Measurements from ENCODE around the gene DCC.

DNA sequence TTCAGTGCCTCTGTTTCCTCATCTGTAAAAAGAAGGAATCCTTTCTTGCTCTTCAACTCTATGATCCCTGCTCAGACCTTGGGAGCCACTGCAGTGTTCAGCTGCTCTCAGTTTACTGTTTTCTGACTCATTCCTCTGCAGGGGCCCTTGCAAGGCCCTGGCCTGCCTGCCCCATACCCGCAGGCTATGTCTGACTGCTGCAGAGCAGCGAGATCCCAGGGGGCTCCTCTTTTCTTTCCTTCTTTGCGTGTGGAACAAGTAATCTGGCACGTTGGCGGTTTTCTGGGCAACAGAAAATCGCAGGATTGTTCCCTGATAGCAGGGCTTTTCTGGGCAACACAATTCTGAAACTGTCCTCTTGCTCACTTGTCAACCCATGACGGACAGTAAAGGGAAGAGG is 376.0 kb downstream of the DCC start:
- TF ChIP-seq CREB1 (CRISPR knock-in tag; IDR thresholded peaks at IDR 0.05; ENCODE audit: low read depth) (no peak), EZH2 (IDR thresholded peaks at IDR 0.05; ENCODE audit: low read depth, unreplicated experiment) (no peak), POLR2AphosphoS5 (IDR thresholded peaks at IDR 0.05; ENCODE audit: low read depth) (no peak), EZH2phosphoT487 (IDR thresholded peaks at IDR 0.05; ENCODE audit: unreplicated experiment) (no peak), JUNB (IDR thresholded peaks at IDR 0.05; ENCODE audit: unreplicated experiment) (no peak), ZNF114 (CRISPR knock-in tag; IDR thresholded peaks at IDR 0.05) (no peak), NANOG (IDR thresholded peaks at IDR 0.05; ENCODE audit: borderline replicate concordance) (no peak), STAT1 (IDR thresholded peaks at IDR 0.05; ENCODE audit: unreplicated experiment) (no peak), ZNF331 (CRISPR knock-in tag; IDR thresholded peaks at IDR 0.05; ENCODE audit: low read depth) (no peak)
- TF ChIP-seq, protein P1, sequence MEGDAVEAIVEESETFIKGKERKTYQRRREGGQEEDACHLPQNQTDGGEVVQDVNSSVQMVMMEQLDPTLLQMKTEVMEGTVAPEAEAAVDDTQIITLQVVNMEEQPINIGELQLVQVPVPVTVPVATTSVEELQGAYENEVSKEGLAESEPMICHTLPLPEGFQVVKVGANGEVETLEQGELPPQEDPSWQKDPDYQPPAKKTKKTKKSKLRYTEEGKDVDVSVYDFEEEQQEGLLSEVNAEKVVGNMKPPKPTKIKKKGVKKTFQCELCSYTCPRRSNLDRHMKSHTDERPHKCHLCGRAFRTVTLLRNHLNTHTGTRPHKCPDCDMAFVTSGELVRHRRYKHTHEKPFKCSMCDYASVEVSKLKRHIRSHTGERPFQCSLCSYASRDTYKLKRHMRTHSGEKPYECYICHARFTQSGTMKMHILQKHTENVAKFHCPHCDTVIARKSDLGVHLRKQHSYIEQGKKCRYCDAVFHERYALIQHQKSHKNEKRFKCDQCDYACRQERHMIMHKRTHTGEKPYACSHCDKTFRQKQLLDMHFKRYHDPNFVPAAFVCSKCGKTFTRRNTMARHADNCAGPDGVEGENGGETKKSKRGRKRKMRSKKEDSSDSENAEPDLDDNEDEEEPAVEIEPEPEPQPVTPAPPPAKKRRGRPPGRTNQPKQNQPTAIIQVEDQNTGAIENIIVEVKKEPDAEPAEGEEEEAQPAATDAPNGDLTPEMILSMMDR (conservative IDR thresholded peaks at IDR 0.05; ENCODE audit: low read depth in 2 of 2) = no peak
- TF ChIP-seq, protein P2, sequence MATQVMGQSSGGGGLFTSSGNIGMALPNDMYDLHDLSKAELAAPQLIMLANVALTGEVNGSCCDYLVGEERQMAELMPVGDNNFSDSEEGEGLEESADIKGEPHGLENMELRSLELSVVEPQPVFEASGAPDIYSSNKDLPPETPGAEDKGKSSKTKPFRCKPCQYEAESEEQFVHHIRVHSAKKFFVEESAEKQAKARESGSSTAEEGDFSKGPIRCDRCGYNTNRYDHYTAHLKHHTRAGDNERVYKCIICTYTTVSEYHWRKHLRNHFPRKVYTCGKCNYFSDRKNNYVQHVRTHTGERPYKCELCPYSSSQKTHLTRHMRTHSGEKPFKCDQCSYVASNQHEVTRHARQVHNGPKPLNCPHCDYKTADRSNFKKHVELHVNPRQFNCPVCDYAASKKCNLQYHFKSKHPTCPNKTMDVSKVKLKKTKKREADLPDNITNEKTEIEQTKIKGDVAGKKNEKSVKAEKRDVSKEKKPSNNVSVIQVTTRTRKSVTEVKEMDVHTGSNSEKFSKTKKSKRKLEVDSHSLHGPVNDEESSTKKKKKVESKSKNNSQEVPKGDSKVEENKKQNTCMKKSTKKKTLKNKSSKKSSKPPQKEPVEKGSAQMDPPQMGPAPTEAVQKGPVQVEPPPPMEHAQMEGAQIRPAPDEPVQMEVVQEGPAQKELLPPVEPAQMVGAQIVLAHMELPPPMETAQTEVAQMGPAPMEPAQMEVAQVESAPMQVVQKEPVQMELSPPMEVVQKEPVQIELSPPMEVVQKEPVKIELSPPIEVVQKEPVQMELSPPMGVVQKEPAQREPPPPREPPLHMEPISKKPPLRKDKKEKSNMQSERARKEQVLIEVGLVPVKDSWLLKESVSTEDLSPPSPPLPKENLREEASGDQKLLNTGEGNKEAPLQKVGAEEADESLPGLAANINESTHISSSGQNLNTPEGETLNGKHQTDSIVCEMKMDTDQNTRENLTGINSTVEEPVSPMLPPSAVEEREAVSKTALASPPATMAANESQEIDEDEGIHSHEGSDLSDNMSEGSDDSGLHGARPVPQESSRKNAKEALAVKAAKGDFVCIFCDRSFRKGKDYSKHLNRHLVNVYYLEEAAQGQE (IDR thresholded peaks at IDR 0.05; ENCODE audit: unreplicated experiment) = no peak
- TF ChIP-seq, protein P3, sequence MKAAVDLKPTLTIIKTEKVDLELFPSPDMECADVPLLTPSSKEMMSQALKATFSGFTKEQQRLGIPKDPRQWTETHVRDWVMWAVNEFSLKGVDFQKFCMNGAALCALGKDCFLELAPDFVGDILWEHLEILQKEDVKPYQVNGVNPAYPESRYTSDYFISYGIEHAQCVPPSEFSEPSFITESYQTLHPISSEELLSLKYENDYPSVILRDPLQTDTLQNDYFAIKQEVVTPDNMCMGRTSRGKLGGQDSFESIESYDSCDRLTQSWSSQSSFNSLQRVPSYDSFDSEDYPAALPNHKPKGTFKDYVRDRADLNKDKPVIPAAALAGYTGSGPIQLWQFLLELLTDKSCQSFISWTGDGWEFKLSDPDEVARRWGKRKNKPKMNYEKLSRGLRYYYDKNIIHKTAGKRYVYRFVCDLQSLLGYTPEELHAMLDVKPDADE (IDR thresholded peaks at IDR 0.05) = no peak
- TF ChIP-seq, protein P4, sequence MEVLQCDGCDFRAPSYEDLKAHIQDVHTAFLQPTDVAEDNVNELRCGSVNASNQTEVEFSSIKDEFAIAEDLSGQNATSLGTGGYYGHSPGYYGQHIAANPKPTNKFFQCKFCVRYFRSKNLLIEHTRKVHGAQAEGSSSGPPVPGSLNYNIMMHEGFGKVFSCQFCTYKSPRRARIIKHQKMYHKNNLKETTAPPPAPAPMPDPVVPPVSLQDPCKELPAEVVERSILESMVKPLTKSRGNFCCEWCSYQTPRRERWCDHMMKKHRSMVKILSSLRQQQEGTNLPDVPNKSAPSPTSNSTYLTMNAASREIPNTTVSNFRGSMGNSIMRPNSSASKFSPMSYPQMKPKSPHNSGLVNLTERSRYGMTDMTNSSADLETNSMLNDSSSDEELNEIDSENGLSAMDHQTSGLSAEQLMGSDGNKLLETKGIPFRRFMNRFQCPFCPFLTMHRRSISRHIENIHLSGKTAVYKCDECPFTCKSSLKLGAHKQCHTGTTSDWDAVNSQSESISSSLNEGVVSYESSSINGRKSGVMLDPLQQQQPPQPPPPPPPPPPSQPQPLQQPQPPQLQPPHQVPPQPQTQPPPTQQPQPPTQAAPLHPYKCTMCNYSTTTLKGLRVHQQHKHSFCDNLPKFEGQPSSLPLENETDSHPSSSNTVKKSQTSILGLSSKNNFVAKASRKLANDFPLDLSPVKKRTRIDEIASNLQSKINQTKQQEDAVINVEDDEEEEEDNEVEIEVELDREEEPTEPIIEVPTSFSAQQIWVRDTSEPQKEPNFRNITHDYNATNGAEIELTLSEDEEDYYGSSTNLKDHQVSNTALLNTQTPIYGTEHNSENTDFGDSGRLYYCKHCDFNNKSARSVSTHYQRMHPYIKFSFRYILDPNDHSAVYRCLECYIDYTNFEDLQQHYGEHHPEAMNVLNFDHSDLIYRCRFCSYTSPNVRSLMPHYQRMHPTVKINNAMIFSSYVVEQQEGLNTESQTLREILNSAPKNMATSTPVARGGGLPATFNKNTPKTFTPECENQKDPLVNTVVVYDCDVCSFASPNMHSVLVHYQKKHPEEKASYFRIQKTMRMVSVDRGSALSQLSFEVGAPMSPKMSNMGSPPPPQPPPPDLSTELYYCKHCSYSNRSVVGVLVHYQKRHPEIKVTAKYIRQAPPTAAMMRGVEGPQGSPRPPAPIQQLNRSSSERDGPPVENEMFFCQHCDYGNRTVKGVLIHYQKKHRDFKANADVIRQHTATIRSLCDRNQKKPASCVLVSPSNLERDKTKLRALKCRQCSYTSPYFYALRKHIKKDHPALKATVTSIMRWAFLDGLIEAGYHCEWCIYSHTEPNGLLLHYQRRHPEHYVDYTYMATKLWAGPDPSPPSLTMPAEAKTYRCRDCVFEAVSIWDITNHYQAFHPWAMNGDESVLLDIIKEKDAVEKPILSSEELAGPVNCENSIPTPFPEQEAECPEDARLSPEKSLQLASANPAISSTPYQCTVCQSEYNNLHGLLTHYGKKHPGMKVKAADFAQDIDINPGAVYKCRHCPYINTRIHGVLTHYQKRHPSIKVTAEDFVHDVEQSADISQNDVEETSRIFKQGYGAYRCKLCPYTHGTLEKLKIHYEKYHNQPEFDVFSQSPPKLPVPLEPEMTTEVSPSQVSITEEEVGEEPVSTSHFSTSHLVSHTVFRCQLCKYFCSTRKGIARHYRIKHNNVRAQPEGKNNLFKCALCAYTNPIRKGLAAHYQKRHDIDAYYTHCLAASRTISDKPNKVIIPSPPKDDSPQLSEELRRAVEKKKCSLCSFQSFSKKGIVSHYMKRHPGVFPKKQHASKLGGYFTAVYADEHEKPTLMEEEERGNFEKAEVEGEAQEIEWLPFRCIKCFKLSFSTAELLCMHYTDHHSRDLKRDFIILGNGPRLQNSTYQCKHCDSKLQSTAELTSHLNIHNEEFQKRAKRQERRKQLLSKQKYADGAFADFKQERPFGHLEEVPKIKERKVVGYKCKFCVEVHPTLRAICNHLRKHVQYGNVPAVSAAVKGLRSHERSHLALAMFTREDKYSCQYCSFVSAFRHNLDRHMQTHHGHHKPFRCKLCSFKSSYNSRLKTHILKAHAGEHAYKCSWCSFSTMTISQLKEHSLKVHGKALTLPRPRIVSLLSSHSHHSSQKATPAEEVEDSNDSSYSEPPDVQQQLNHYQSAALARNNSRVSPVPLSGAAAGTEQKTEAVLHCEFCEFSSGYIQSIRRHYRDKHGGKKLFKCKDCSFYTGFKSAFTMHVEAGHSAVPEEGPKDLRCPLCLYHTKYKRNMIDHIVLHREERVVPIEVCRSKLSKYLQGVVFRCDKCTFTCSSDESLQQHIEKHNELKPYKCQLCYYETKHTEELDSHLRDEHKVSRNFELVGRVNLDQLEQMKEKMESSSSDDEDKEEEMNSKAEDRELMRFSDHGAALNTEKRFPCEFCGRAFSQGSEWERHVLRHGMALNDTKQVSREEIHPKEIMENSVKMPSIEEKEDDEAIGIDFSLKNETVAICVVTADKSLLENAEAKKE (CRISPR knock-in tag; IDR thresholded peaks at IDR 0.05) = no peak

All from GM23338 (cell line).